ENCODE data around the gene PRODH2. TPM values are rescaled to one million over a fixed set of nuclear protein-coding genes. Genes with fewer than 3 reads are reported as not detected.
A peak's percentile ranks its signal among the peaks of the same experiment; 100 is the strongest.

The PRODH2 gene
- total and polyA plus RNA-seq, 2 of the 13 experiments (the other 11 are each of a cell fraction or from before 2014, with no cell fraction given) = 86.7 to 118 TPM

GRCh38 chr19:35775046-35775297 is 37.7 kb downstream of the PRODH2 start:
- ATAC-seq = peak; percentile 36
- no peak for TF ChIP-seq ZNF138 (CRISPR knock-in tag; IDR thresholded peaks at IDR 0.05; ENCODE audit: low read depth)
- TF ChIP-seq HDAC1 (CRISPR knock-in tag; IDR thresholded peaks at IDR 0.05) = peak; percentile 12; the same call in 1 of the 2 replicates
- 0 out of 2 replicates have a peak, but pooled peaks have one; percentile 1 for TF ChIP-seq TAF1 (CRISPR knock-in tag; IDR thresholded peaks at IDR 0.05)
- no peak for DNase-seq (ENCODE audit: low spot score)
- Histone ChIP-seq H4K20me1 (ENCODE audit: insufficient read depth, low read length) (no peaks in the 10 kb centered on the region), H3K9ac (ENCODE audit: insufficient read depth, low read depth, low read length) (peak overlapping the region; percentile 14; the same call in 1 of the 2 replicates), H3K79me2 (ENCODE audit: insufficient read depth, low read length) (no peaks in the 10 kb centered on the region), H3K27me3 (ENCODE audit: control insufficient read depth in 1 of 2, insufficient read depth in 2 of 2, low read length in 2 of 2) (no peaks in the 10 kb centered on the region), H3K4me1 (ENCODE audit: insufficient read depth, low read length) (peaks cover 43% of the 10 kb centered on the region), H3K4me3 (replicated peaks in 1 of 3; ENCODE audit: insufficient read depth in 1 of 3, low read depth in 2 of 3, low read length in 3 of 3) (peak overlapping the region; percentile 33 to 75 (median 62)), H2AFZ (ENCODE audit: low read length) (peak overlapping the region; percentile 42), H3K27ac (ENCODE audit: extremely low read length, insufficient read depth, low read length) (no peak overlapping the region), H3K36me3 (replicated peaks in 1 of 2; ENCODE audit: control insufficient read depth in 1 of 2, insufficient read depth in 2 of 2, low read length in 2 of 2) (no peaks in the 10 kb centered on the region; a peak in 1 of 5 replicates), H3K4me2 (ENCODE audit: low read depth, low read length) (peak overlapping the region; percentile 89), H3K9me3 (ENCODE audit: low read length) (no peaks in the 10 kb centered on the region)
- CTCF ChIA-PET (ENCODE audit: low intra/inter-chr PET ratio, low total read pairs) = no interaction called here
- intact Hi-C loops (cut with micrococcal nuclease; ENCODE audit: unreplicated experiment) (loop anchor here (5.0 kb wide), 1 partner anchor 37 kb away; the partner anchor contains the start of gene PRODH2), in situ Hi-C loops (cut with HindIII; ENCODE audit: extremely low pct_ligation_motif_present, low pct_unique_long_range_greater_than_20kb) (no loop called here)
- POLR2A ChIA-PET = no interaction called here
- FAIRE-seq = no peak
- no TSS peak for BruUV-seq (replicated peaks)
- WGBS (ENCODE audit: low lambda C conversion rate) = 6% methylated on average over 9 of the region's 9 CpGs

DNA sequence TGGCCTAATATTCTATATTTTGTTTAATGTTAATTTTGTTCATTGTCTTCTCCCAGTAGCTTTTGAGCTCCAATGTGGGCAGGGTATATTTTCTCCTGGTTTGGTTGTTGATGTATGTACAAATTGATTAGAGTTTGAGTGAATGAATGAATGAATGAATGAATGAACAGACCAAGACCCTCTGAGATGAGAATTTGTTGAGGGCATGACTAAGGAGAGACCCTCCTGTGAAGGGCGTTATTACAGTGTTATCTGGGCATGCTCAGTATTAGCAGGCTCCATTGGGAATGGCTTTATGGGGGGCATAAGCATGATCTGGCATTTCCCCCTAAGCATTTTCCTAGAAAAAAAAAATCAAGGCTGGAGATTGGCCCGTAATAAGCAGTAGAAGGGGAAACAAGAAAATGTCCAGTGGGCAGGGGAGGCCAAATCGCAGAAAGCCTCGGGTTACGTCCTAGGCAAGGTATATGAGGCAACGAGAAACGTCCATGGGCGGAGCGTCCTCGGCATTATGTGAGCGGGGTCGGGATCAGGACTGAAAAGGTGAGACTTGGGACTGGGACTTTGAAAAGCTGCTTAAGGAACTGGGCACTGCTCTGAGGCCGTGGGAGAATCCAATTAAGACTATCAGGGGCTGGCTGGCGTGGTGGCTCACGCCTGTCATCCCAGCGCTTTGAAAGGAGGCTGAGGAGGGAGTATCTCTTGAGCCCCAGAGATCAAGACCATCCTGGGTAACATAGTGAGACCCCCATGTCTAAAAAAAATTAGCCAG is 38.2 kb downstream of the PRODH2 start:
- Histone ChIP-seq H2AFZ (ENCODE audit: low read length) (no peak overlapping the region), H4K20me1 (ENCODE audit: insufficient read depth, low read length) (no peaks in the 10 kb centered on the region), H3K27me3 (ENCODE audit: control insufficient read depth in 1 of 2, insufficient read depth in 2 of 2, low read length in 2 of 2) (no peaks in the 10 kb centered on the region), H3K79me2 (ENCODE audit: insufficient read depth, low read length) (no peaks in the 10 kb centered on the region), H3K27ac (ENCODE audit: extremely low read length, insufficient read depth, low read length) (no peak overlapping the region), H3K36me3 (replicated peaks in 1 of 2; ENCODE audit: control insufficient read depth in 1 of 2, insufficient read depth in 2 of 2, low read length in 2 of 2) (no peaks in the 10 kb centered on the region; a peak in 1 of 5 replicates), H3K9me3 (ENCODE audit: low read length) (no peaks in the 10 kb centered on the region), H3K4me2 (ENCODE audit: low read depth, low read length) (peak overlapping the region; percentile 89), H3K4me1 (ENCODE audit: insufficient read depth, low read length) (peaks cover 43% of the 10 kb centered on the region), H3K4me3 (replicated peaks in 1 of 3; ENCODE audit: insufficient read depth in 1 of 3, low read depth in 2 of 3, low read length in 3 of 3) (peak overlapping the region; percentile 33 to 75 (median 62)), H3K9ac (ENCODE audit: insufficient read depth, low read depth, low read length) (peak overlapping the region; percentile 14; the same call in 1 of the 2 replicates)
- BruUV-seq (replicated peaks) = no TSS peak
- no peak for DNase-seq (ENCODE audit: low spot score)
- intact Hi-C loops (cut with micrococcal nuclease; ENCODE audit: unreplicated experiment) (loop anchor here (5.0 kb wide), 1 partner anchor 38 kb away; the partner anchor contains the start of gene PRODH2), in situ Hi-C loops (cut with HindIII; ENCODE audit: extremely low pct_ligation_motif_present, low pct_unique_long_range_greater_than_20kb) (no loop called here)
- POLR2A ChIA-PET = no interaction called here
- 0 out of 3 replicates have a peak, but pooled peaks have one; percentile 5 for ATAC-seq
- no peak for TF ChIP-seq TARDBP (CRISPR knock-in tag; IDR thresholded peaks at IDR 0.05)
- peak; percentile 54; the same call in 1 of the 2 replicates for TF ChIP-seq CEBPB (IDR thresholded peaks at IDR 0.05; ENCODE audit: borderline replicate concordance, low read depth, low read length)
- TF ChIP-seq TAF1 (CRISPR knock-in tag; IDR thresholded peaks at IDR 0.05) = 0 out of 2 replicates have a peak, but pooled peaks have one; percentile 5
- no peak for FAIRE-seq
- CTCF ChIA-PET (ENCODE audit: low intra/inter-chr PET ratio, low total read pairs) = no interaction called here
- 25% methylated on average over 16 of the region's 16 CpGs for WGBS (ENCODE audit: low lambda C conversion rate)
